Measurements from ENCODE around the gene CERS6. TPM values are rescaled to one million over a fixed set of nuclear protein-coding genes. Genes with fewer than 3 reads are reported as not detected.

CERS6 gene
- total and polyA plus RNA-seq, 11 donors, result 22.1 to 78.0 (median 62.2) TPM

- DNase-seq (peak; percentile 50 to 76 (median 55)), ATAC-seq (peak in 3 of 4 donors; percentile 57 to 86 (median 73))
- peaks cover 0 to 16% (median 4%) of the 10 kb centered on the region in 12 donors for H3K4me1 ChIP-seq
- H3K36me3 ChIP-seq, result peaks cover 0 to 16% (median 0%) of the 10 kb centered on the region in 9 donors
- WGBS, 4 donors, result 43 to 49% (median 46%) methylated on average over 9 of the region's 9 CpGs
- no peak overlapping the region for H3K27ac ChIP-seq
- no peak overlapping the region for H3K4me3 ChIP-seq
- H3K27me3 ChIP-seq, result no peaks in the 10 kb centered on the region
- intact Hi-C loops (cut with DNase I), result loop anchor here (1.0 to 10.0 kb wide), 8 partner anchors 43 to 148 kb away; no protein-coding TSS in a partner anchor
- H3K9me3 ChIP-seq, result peaks cover 0 to 9% (median 0%) of the 10 kb centered on the region in 12 donors
- TF ChIP-seq POLR2A (IDR thresholded peaks at IDR 0.05), result no peak
- TF ChIP-seq, protein P1, sequence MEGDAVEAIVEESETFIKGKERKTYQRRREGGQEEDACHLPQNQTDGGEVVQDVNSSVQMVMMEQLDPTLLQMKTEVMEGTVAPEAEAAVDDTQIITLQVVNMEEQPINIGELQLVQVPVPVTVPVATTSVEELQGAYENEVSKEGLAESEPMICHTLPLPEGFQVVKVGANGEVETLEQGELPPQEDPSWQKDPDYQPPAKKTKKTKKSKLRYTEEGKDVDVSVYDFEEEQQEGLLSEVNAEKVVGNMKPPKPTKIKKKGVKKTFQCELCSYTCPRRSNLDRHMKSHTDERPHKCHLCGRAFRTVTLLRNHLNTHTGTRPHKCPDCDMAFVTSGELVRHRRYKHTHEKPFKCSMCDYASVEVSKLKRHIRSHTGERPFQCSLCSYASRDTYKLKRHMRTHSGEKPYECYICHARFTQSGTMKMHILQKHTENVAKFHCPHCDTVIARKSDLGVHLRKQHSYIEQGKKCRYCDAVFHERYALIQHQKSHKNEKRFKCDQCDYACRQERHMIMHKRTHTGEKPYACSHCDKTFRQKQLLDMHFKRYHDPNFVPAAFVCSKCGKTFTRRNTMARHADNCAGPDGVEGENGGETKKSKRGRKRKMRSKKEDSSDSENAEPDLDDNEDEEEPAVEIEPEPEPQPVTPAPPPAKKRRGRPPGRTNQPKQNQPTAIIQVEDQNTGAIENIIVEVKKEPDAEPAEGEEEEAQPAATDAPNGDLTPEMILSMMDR (IDR thresholded peaks at IDR 0.05), result peak; percentile 74 to 95 (median 88)
These were observed 317.8 kb downstream of the CERS6 start for GRCh38 chr2:168773719-168774521.

DNA sequence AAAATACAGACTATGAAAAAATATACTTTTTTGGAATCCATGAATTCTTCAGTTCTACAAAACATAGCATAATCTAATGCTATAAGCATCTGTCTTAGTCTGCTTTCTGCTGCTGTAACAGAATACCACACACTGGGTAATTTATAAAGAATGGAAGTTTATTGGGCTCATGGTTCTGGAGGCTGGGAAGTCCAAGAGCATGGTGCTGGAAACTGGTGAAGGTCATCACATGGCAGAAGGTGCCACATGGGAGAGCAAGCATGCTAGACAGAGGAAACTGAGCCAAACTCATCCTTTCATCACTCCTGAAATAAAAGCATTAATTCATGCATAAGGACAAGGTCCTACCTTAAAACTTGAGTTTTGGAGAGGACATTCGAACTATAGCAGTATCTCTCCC lies 319.8 kb downstream of the CERS6 start:
- TF ChIP-seq, protein P1 (IDR thresholded peaks at IDR 0.05), result no peak
- no peak for TF ChIP-seq POLR2A (IDR thresholded peaks at IDR 0.05)
- WGBS, 4 donors, result 0% methylated on average over 1 of the region's 1 CpG
- no peak overlapping the region for H3K4me3 ChIP-seq
- no peak overlapping the region for H3K27ac ChIP-seq
- peaks cover 0 to 9% (median 0%) of the 10 kb centered on the region in 12 donors for H3K9me3 ChIP-seq
- no peaks in the 10 kb centered on the region for H3K36me3 ChIP-seq
- H3K27me3 ChIP-seq, result no peaks in the 10 kb centered on the region
- no peak for ATAC-seq
- no peak for DNase-seq
- H3K4me1 ChIP-seq, result peaks cover 0 to 12% (median 5%) of the 10 kb centered on the region in 12 donors
- intact Hi-C loops (cut with DNase I), result loop anchor here in 6 of 10 donors (2.0 to 10.0 kb wide), 6 partner anchors 41 to 146 kb away; no protein-coding TSS in a partner anchor

- TF ChIP-seq POLR2A (IDR thresholded peaks at IDR 0.05), result no peak
- TF ChIP-seq, protein P1 (IDR thresholded peaks at IDR 0.05), result no peak
- Histone ChIP-seq H3K27ac (no peak overlapping the region), H3K27me3 (no peaks in the 10 kb centered on the region), H3K36me3 (no peaks in the 10 kb centered on the region), H3K9me3 (peaks cover 0 to 6% (median 0%) of the 10 kb centered on the region in 12 donors), H3K4me3 (no peak overlapping the region), H3K4me1 (peaks cover 0 to 10% (median 0%) of the 10 kb centered on the region in 12 donors)
- ATAC-seq, result no peak
- whole genome bisulfite sequencing, 4 donors, result 62 to 73% (median 68%) methylated on average over 1 of the region's 1 CpG
- intact Hi-C loops (cut with DNase I), result no loop called here
- DNase-seq, result no peak
These were observed 324.6 kb downstream of the CERS6 start for GRCh38 chr2:168780669-168781071.

DNA sequence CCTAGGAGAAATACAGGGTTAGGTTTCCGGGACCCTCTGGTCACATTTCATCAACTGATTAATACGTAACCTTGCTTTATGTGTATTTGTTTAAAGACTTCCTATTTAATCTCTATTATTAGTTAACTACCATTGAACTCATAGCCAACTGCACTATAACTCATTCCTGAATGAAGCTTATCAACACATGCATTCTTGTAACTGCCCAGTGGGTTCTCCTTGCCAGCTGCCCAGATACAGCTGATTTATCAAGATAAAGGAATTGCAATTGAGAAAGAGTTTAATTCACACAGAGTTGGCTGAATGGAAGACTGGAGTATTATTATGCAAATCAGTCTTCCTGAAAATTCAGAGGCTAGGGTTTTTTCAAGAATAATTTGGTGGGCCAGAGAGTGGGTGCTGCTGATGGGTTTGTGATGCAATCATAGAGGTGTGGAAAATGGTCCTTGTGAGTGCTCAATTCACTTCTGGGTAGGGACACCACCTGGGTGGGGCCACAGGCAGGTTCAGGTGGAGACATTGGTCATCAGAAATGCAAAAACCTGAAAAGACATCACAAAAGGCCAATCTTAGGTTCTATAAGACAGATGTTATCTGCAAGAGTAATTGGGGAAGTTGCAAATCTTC lies 325.2 kb downstream of the CERS6 start:
- H3K4me1 ChIP-seq, result peaks cover 0 to 10% (median 0%) of the 10 kb centered on the region in 12 donors
- H3K27me3 ChIP-seq, result no peaks in the 10 kb centered on the region
- WGBS, 4 donors, result 96 to 99% (median 97%) methylated on average over 2 of the region's 2 CpGs
- no peaks in the 10 kb centered on the region for H3K9me3 ChIP-seq
- H3K36me3 ChIP-seq, result no peaks in the 10 kb centered on the region
- ATAC-seq, result no peak
- TF ChIP-seq, protein P1 (IDR thresholded peaks at IDR 0.05), result no peak
- no peak for TF ChIP-seq POLR2A (IDR thresholded peaks at IDR 0.05)
- intact Hi-C loops (cut with DNase I), result no loop called here
- H3K4me3 ChIP-seq, result no peak overlapping the region
- DNase-seq, result no peak
- no peak overlapping the region for H3K27ac ChIP-seq
